H1 (cell line): ENCODE results near the gene DYNLL1.

Experiments used
- CHD1 ChIP-seq: IDR thresholded peaks from 2 replicates; pipeline ENCODE4 v1.6.1; 2012; ENCODE audit warnings: low read depth, low read length, improper control_type of control experiment
- HDAC2 ChIP-seq, 2 experiments: fragments of 300-600 bp in 1 of 2; sonication (generic) in 1 of 2; IDR thresholded peaks; 2 replicates each; pipeline ENCODE4 v1.6.1; 2011 to 2012; ENCODE audit warnings: low read depth in 2 of 2, low read length in 2 of 2, mild to moderate bottlenecking in 2 of 2, moderate library complexity in 2 of 2, borderline replicate concordance in 1 of 2, inconsistent platforms in 1 of 2
- TF ChIP-seq, protein P1 (sequence below), 3 experiments: IDR thresholded peaks; 1 replicate in 2 of 3; 2 replicates in 1 of 3; pipeline versions ENCODE4 v1.5.1 to v1.6.1; 2011; ENCODE audit warnings: low read length in 3 of 3, mild to moderate bottlenecking in 3 of 3, inconsistent platforms in 2 of 3, low read depth in 1 of 3, moderate library complexity in 1 of 3; ENCODE audit not compliant: insufficient read depth in 1 of 3; ENCODE audit errors: control extremely low read depth in 1 of 3

DNA sequence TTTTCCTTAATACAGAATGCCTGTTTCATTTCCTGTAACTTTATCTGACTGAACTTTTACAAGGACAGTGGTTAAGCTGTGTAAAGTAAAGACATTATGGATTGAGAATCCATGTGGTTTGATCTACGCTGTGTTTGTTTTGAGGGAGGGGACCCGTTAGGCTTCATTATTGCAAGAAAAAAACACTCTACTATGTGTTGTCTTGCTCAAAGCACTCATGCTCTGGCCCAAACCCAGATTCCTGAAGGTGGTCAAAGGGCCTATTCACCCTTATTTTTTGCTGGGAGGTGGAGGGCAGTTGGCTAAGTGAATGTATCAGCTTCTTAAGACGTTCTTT lies 50.1 kb downstream of the DYNLL1 start:
- no peak for TF ChIP-seq CHD1
- no peak for TF ChIP-seq HDAC2 (IDR thresholded peaks at IDR 0.05; ENCODE audit: borderline replicate concordance in 1 of 2, low read depth in 2 of 2, low read length in 2 of 2)
- TF ChIP-seq, protein P1, sequence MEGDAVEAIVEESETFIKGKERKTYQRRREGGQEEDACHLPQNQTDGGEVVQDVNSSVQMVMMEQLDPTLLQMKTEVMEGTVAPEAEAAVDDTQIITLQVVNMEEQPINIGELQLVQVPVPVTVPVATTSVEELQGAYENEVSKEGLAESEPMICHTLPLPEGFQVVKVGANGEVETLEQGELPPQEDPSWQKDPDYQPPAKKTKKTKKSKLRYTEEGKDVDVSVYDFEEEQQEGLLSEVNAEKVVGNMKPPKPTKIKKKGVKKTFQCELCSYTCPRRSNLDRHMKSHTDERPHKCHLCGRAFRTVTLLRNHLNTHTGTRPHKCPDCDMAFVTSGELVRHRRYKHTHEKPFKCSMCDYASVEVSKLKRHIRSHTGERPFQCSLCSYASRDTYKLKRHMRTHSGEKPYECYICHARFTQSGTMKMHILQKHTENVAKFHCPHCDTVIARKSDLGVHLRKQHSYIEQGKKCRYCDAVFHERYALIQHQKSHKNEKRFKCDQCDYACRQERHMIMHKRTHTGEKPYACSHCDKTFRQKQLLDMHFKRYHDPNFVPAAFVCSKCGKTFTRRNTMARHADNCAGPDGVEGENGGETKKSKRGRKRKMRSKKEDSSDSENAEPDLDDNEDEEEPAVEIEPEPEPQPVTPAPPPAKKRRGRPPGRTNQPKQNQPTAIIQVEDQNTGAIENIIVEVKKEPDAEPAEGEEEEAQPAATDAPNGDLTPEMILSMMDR (IDR thresholded peaks at IDR 0.05; ENCODE audit: control extremely low read depth in 1 of 3, insufficient read depth in 1 of 3, low read depth in 1 of 3, low read length in 3 of 3) = no peak
